NB4 (cell line): Measurements from ENCODE around the gene TRIM9.

ENCODE experiments used
- CTCF ChIP-seq: IDR thresholded peaks from one replicate; pipeline ENCODE4 v1.5.1; 2012; ENCODE audit warnings: low read depth, low read length
- MYC ChIP-seq: IDR thresholded peaks from 2 replicates; pipeline ENCODE4 v1.6.1; 2011; ENCODE audit warnings: low read depth, low read length
- POLR2A ChIP-seq: IDR thresholded peaks from 2 replicates; pipeline ENCODE4 v1.6.1; 2011; ENCODE audit warnings: mild to moderate bottlenecking; ENCODE audit not compliant: insufficient read length; ENCODE audit errors: extremely low read depth

- TF ChIP-seq CTCF, result no peak
- no peak for TF ChIP-seq MYC
- TF ChIP-seq POLR2A, result no peak
Measured at GRCh38 chr14:50970886-50971781, 123.8 kb downstream of the TRIM9 start.
